ENCODE measurements around the gene ST6GALNAC6.
"Not testable (repeated sequence)": the region's sequence is repeated elsewhere in the genome, so short reads cannot be mapped to it uniquely, and the experiment has no call there.

ST6GALNAC6 gene

GRCh38 chr9:127873223-127873691 is 26.1 kb downstream of the ST6GALNAC6 start:
- DNase-seq (ENCODE audit: low read depth), result no peak

- DNase-seq (ENCODE audit: low read depth), result no peak
Observed at GRCh38 chr9:127872369-127873222, 26.8 kb downstream of the ST6GALNAC6 start.

GRCh38 chr9:127871531-127871930 is 27.9 kb downstream of the ST6GALNAC6 start:
- DNase-seq (ENCODE audit: low read depth), result no peak

GRCh38 chr9:127870887-127871286 is 28.5 kb downstream of the ST6GALNAC6 start:
- DNase-seq (ENCODE audit: low read depth), result no peak

GRCh38 chr9:127870153-127870491 is 29.3 kb downstream of the ST6GALNAC6 start:
- DNase-seq (ENCODE audit: low read depth), result not testable (repeated sequence)

GRCh38 chr9:127869310-127870152 is 29.9 kb downstream of the ST6GALNAC6 start:
- DNase-seq (ENCODE audit: low read depth), result peak; percentile 57

- no peak for DNase-seq (ENCODE audit: low read depth)
Observed at GRCh38 chr9:127868278-127868902, 31.0 kb downstream of the ST6GALNAC6 start.

- DNase-seq (ENCODE audit: low read depth), result no peak
Observed at GRCh38 chr9:127867356-127868277, 31.8 kb downstream of the ST6GALNAC6 start.

GRCh38 chr9:127866535-127866934 is 32.9 kb downstream of the ST6GALNAC6 start:
- DNase-seq (ENCODE audit: low read depth), result no peak

GRCh38 chr9:127865645-127866464 is 33.5 kb downstream of the ST6GALNAC6 start:
- no peak for DNase-seq (ENCODE audit: low read depth)

GRCh38 chr9:127863191-127863621 is 36.2 kb downstream of the ST6GALNAC6 start:
- DNase-seq (ENCODE audit: low read depth), result no peak

GRCh38 chr9:127862075-127863011 is 37.1 kb downstream of the ST6GALNAC6 start:
- peak; percentile 54 for DNase-seq (ENCODE audit: low read depth)

- DNase-seq (ENCODE audit: low read depth), result no peak
Observed at GRCh38 chr9:127860779-127861178, 38.6 kb downstream of the ST6GALNAC6 start.

- DNase-seq (ENCODE audit: low read depth), result no peak
Observed at GRCh38 chr9:127860260-127860659, 39.1 kb downstream of the ST6GALNAC6 start.

GRCh38 chr9:127858041-127858512 is 41.3 kb downstream of the ST6GALNAC6 start:
- DNase-seq (ENCODE audit: low read depth), result no peak

GRCh38 chr9:127857278-127857677 is 42.1 kb downstream of the ST6GALNAC6 start:
- no peak for DNase-seq (ENCODE audit: low read depth)

- no peak for DNase-seq (ENCODE audit: low read depth)
Observed at GRCh38 chr9:127856729-127857116, 42.7 kb downstream of the ST6GALNAC6 start.

GRCh38 chr9:127856094-127856728 is 43.2 kb downstream of the ST6GALNAC6 start:
- DNase-seq (ENCODE audit: low read depth), result no peak

GRCh38 chr9:127855522-127855921 is 43.9 kb downstream of the ST6GALNAC6 start:
- no peak for DNase-seq (ENCODE audit: low read depth)
